T-helper 2 cell treated with Interferon-gamma antibody and Interleukin-4, amounts not matched to agents 100 ng/mL and 5 ng/mL, for 36 hours (primary cell): Measurements from ENCODE around the gene WDR41. TPM values are rescaled to one million over a fixed set of nuclear protein-coding genes. Genes with fewer than 3 reads are reported as not detected.

Experiments used
- intact Hi-C: fragments of 100-400 bp; cut with micrococcal nuclease; formaldehyde crosslinking; loops from one replicate; pipeline ENCODE4 v1.15.1; 2023
- total RNA-seq: library from RNA; stranded (reverse); gene quantifications from 2 replicates; pipeline ENCODE4 v1.2.3, GENCODE V29; 2022

Gene WDR41
- total RNA-seq, 1 donor from 2014 or later: 45.4 TPM

DNA sequence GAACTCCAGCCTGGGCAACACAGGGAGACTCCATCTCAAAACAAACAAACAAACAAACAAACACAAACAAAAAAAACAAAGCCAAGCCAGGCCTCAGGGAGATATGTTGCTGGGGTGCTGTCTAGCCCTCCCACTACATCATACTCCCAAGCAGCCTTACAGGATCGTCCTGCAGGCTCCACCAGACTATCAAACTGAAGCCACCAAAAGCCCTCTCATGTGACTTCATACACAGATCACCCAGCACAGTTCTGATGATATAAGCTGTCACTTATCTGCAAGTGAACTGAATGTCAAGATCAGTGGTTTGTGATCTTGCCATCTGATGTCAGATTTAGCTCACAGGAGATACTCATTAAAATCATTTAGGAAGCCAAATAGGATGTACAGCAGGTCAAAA lies 43.3 kb downstream of the WDR41 start:
- intact Hi-C loops: no loop called here

DNA sequence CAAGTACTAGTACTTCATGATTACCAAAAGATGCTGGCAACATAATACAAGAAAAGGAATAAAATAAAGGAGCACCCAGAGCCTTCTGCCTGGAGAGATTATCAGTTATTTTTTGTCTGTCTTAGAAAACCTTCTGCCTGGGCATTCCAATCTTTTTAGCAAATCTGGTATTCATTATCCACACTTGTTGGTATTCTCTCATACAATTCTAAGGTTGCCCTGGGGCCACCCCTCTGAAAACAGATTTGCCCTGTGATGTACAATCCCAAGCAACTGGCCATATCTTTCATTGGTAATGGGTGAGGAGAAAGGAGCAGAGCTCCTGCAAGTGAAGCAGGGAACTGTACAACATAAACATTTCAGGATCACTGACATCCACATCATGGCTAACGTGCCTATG lies 47.8 kb downstream of the WDR41 start:
- intact Hi-C loops: no loop called here

DNA sequence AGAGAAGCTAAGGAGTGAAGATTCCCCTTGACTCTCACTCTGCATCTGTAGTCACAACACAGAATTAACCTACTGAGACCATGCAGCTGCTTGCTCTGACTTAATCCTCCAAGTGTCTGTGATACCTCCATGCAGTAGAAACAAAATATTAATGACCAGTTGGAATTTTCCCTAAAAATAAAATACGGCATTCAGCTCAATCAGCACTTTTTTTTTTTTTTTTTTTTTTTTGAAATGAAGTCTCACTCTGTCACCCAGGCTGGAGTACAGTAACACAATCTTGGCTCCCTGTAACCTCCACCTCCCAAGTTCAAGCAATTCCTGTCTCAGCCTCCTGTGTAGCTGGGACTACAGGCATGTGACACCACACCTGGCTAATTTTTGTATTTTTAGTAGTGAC lies 48.4 kb downstream of the WDR41 start:
- intact Hi-C loops: no loop called here

DNA sequence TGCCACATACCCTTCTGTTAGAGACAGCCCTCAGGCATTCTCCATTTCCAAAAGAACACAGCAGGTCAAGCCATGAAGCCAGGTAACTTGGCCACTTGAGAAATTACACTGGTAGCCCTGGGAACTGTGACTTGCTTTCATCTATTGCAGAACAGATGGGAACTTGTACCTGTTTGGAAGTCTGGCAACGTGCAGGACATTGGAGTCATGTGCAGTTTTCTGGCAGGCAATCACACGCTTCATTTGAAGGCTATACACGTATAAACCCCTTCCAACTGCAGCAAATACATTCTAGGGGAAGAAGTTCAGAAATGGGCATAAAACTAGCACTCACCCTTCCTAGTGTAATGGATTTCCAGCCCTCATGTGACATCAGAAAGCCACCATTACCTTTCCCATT lies 54.0 kb downstream of the WDR41 start:
- intact Hi-C loops: loop anchor here (5.0 kb wide), 1 partner anchor 291 kb away; no protein-coding TSS in a partner anchor

DNA sequence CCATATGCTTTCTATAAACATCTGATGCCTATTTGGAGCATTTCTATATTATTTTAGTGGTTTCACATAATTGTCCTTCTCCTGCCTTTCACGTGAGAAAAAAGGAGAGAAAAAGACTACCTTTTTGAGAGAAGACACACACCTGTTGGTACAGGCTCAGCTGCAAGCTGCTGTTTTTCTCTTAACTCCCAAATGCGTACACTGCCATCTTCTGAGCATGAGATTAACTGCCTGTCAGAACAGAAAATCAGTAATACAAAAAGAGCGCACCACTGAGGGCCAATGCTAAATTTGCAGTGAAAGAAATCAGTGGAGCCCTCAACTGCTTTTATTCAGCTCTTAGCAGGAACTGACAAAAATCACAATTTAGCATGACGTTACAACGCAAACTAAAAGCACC lies 54.9 kb downstream of the WDR41 start:
- intact Hi-C loops: loop anchor here (5.0 kb wide), 1 partner anchor 290 kb away; no protein-coding TSS in a partner anchor

DNA sequence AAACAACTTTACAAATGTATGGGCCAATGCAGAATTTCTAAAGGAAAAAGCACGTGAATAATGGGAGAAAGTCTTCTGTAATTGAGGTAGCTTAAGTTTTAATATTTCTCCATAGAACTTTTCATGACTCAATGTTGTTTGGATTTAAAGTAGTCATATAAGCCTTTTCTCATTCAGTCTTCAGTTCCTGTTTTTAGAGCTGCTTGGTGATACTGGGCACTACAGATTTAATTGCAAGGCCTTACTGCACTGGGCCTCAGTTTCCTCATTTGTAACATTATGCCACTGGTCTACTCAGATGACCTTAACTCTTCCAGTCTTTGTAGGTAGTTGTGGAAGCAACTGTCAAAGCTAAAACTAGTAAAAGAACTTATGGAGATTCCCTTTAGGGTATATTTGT lies 60.4 kb downstream of the WDR41 start:
- intact Hi-C loops: no loop called here

DNA sequence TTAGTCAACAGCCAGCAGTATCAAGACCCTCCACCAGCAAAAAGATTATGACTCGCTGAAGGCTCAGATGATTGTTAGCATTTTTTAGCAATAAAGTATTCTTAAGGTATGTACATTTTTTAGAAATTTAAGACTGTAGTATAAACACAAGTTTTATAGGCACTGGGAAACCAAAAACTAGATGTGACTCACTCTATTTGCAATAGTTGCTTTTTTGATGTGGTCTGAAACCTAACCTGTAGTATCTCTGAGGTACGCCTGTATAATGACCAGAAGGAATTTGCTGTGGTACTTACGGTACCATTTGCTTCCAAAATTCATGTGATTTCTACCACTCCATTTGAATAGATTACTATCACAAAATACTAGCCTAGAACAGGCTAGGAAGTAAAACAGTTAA lies 60.8 kb downstream of the WDR41 start:
- intact Hi-C loops: no loop called here

DNA sequence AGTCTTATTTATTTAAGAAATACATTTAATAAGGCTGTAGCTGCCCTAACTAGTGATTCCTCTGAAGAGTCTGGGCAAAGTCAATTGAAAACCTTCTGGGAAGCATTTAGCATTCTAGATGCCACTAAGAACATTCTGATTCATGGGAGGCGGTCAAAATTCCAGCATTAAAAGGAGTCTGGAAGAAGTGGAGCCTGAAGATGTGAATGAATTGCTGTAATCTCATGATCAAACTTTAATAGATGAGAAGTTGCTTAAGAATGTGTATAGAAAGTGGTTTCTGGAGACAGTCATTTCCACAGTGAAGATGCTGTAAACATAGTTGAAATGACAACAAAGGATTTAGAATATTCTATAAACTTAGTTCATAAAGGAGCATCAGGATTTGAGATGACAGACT lies 61.4 kb downstream of the WDR41 start:
- intact Hi-C loops: no loop called here

DNA sequence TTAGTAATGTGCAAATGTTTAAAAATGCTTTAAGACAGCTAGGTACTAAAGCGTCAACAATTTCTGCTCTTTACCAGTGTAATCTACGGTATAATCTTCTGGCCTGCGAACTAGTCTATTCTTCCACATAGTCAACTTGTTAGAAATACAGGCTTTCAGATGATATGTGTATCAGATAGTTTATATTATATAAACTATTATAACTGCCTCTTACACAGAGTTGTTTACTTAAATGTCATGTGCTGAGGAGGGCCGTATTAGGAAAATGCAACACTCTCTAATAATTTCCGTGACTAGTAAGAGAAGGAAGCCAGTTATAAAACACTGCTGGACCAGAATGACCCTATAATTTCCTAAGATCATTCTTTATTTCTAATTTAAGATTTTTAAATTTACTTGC lies 63.6 kb downstream of the WDR41 start:
- intact Hi-C loops: no loop called here

DNA sequence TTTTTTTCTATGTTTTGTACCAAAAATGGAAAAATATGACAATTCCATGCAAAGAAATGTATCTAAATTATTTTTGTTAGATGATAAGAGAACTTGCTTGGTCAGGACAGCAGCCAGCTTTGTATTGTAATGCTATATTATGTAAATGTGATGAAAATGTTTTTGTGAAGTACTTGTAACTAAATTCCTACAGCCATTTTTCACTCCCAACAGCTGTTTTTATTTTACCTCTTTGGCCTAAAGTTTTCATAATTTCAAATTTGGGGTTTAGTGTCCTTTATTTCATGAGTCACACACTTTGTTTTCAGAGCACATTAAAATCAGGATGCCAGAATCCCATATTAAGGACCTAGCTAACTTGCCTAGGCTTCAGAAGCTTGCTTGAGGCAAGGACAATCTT lies 64.1 kb downstream of the WDR41 start:
- intact Hi-C loops: no loop called here

DNA sequence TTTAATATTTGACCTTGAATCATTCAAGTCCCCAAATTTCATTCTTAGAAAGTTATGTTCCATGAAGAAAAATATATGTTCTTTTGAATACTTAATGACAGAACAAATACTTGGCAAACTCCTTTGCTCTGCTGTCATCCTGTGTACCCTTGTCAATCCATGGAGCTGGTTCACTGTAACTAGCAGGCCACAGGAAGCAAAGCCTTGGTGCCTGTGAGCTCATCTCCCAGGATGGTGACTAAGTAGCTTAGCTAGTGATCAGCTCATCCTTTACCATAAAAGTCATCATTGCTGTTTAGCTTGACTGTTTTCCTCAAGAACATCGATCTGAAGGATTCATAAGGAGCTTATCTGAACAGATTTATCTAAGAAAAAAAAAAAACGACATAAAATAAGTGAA lies 65.4 kb downstream of the WDR41 start:
- intact Hi-C loops: no loop called here

DNA sequence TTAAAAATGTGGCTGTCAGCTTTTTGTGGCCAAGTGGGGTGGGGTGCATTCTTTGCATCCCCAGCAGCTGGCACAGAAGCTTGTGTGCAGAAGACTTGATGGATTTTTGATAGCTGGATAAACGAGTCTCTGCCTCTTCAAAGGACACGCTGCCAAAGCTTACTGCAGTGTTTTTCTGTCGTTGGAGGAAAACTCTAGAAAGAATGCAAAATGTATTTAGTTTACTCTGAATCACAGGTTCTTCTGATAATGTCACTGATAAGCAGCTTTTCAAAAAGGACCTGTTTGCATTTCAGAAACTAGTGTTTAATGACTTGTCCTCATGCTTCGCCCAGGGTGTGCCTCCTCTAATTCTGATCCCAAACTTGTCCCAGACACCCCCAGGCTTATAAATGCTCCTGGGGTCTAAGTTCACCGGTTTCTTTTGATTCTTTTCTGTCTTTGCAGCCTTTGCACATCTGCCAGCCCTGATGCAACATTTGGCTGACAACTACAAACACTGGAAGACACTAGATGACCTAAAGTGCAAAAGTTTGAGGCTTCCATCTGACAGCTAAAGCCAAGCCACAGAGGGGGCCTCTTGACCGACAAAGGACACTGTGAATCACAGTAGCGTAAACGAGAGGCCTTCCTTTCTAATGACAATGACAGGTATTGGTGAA lies 66.0 kb downstream of the WDR41 start:
- intact Hi-C loops: no loop called here

DNA sequence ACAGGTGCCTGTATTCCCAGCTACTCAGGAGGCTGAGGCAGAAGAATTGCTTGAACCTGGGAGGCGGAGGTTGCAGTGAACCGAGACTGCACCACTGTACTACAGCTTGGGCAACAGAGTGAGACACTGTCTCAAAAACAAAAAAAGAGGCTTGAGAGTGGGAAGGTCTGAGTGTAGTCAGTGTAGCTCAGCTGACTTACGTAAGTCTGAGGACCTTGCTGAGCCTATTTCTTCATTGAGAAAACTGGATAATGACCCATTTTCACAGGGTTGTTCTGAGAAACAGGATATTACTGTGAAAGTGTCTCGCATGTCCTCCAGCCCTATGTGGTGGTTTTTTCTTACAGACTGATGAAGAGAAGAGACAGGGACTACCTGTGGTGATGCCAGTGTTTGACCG lies 66.7 kb downstream of the WDR41 start:
- intact Hi-C loops: no loop called here

DNA sequence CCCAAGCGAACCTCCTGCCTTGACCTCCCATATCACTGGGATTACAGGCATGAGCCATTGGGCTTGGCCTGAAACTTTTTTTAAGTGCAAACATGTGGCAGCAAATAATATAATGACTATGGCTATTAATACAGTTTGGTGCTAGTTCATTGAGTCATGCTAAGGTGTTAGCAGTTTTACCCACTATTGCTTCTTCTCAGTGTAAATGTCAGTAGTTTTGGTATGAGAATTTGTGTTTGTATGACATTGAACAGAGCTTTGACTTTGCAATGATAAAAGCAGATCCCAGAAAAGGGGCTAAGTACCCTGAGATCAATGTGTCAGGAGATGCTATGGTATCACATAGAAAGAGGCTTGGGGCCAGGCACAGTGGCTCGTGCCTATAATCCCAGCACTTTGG lies 67.2 kb downstream of the WDR41 start:
- intact Hi-C loops: no loop called here

DNA sequence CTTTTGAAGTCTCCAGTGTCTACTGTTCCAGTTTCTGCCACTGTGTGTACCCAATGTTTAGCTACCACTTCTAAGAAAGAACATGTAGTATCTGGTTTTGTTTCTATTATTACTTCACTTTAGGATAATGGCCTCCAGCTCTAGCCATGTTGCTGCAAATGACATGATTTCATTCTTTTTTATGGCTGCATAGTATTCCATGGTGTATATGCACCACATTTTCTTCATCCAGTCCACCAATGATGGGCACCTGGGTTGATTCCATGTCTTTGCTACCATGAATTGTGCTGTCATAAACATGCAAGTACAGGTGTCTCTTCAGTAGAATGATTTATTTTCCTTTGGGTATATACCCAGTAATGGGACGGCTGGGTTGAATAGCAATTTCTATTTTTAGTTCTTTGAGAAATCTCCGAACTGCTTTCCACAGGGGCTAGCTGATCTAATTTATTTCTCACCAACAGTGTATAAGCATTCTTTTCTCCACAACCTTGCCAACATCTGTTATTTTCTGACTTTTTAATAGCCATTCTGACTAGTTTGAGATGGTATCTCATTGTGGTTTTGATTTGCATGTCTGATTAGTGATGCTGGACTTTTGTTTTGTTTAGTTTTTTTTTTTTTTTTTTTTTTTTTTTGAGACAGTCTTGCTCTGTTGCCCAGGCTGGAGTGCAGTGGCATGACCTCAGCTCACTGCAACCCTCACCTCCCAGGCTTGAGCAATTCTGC lies 68.9 kb downstream of the WDR41 start:
- intact Hi-C loops: no loop called here

DNA sequence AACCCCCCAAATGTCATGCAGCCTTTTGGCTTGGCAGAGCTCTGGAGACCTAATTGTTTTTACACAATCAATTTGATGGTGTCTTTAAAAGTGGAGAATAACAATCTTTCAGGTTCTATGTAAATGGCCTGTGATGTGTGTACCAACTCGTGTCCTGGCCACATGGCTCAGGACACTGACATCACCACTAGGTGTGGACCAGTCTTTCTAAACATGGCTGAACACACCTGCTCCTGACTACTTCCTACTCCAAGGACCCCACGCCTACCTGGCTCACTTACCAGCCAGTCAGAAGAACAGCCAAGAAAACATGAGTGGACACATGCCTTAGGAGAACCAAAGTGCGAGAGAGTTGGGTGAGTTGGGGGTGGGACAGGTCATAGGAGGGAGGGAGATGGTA lies 71.2 kb downstream of the WDR41 start:
- intact Hi-C loops: no loop called here

DNA sequence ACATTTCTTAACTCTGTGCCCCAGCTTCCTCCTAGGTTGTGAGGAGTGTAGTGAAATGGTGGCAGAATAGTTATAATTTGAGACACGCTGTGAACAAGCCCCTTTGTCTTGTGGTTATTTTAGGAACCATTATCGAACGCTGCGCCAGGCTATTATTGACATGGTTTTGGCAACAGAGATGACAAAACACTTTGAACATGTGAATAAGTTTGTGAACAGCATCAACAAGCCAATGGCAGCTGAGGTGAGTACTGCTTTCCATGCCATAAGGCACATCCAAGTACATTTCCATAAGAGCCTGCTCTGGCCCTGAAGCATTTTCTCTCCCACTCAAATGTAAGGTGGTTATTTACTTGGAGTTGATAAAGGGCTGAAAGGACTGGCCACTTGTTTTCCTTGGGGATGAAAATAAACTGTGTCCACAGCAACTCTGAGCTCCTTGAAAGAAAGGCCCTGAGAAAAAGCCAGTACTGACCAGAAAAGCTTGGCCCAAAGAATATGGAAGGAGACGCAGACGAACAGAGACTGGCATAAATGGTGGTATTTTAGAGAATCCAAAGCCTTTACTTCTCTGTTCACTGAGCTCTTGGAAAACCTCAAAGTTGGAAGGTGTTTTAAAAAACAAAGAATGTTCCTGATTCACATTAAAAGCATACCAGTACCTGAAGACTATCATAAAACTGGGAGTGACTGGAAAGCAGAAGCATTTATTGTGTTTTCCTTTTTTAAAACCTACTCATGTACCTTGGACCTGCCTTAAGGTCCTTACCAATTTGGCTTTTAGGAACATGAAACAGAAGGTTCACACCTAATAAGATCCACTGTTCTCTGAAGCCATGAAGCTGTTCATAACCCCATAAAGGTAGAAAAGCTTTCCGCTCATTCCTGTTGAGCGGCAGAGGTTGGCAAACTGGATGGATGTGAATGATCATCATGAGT lies 72.2 kb downstream of the WDR41 start:
- intact Hi-C loops: no loop called here

DNA sequence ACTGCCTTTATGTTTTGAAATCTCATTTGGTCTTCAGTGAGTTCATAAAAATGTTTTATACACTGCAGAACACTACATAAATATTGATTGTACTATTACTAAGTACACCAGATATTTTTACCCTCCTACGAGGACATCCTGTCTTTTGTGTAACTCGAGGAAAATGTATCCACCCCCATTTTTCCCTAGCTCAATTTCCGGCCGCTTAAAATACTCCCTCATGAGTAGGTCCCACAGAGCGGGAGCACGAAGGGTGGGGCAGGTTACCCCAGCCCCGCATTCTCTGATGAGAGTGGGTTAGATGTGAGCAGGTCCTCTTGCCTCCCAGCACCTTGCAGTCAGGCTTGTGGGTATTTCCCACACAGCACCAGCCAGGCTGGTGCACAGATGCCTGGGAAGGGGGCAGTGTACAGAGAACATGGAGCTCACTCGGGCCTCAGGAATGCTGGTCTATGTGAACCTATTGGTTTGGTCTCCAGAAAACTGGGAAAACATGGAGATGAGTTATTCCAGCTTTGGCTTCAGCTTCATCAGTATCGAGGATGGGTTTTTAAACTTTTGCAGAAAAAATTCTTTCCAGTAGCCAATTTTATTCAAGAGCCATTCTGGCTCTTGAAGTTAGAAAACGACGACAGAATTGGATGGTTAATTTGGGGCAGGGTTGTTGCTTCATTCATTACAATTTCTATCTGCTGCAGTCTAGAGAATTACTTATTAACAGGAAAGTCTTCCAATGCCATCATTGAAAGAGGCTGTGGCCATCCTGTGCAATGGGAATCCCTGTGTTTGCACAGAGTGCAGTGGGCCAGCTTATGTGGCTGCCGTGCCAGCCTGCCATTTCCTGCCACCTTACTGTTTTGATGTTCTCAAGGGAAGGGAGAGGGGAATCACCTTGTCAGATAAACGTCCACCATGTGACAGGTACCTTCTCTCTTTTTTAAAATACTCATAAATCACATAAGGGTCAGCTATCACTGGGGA lies 73.2 kb downstream of the WDR41 start:
- intact Hi-C loops: no loop called here

DNA sequence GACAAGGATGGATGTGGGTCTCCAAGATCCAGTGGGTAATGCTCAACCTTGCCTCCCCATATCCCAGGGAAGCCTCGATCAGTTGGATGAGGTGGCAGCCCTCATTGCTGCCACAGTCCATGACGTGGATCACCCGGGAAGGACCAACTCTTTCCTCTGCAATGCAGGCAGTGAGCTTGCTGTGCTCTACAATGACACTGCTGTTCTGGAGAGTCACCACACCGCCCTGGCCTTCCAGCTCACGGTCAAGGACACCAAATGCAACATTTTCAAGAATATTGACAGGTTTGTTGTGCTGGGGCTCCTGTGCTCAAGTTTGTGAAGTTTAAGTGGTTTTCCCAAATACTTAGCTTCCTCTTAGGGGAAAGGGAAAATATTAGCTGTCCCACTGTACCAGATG lies 74.0 kb downstream of the WDR41 start:
- intact Hi-C loops: no loop called here

DNA sequence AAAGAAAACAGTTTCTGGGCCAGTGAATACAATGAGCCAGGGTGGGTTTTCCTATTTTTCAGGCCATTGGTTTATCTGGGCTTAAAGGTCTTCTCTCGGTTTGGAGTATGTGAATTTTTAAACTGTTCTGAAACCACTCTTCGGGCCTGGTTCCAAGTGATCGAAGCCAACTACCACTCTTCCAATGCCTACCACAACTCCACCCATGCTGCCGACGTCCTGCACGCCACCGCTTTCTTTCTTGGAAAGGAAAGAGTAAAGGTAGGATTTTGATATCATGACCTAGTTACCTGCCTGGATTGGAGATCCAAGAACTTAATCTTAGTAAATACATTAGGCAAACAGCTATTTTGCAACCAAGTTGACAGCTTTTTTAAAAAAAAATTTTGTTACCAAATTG lies 79.1 kb downstream of the WDR41 start:
- intact Hi-C loops: no loop called here
